Measurements from ENCODE around the gene FAM3D.

FAM3D gene

DNA sequence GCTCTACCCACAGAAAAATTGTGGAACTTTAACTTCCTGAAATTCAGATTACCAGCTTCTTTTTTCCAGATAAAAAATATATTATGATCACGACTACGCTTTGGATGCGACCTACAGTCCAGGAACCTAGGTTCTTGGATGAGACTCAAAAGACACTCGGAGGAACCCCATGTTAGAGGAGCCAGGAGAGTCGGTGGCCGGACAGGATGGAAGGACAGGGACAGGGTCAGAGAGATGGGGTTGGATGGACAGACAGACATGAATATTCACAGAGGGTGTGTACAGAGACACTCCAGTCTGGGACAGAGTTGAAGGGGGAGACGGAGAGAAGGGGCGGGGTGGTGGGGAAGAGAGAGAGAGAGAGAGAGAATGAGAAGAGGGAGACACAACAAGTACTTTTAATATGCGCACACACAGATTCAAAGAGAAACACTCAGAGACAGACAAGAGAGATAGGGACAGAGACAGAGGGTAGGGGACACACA lies 9.5 kb downstream of the FAM3D start:
- no peak for DNase-seq

DNA sequence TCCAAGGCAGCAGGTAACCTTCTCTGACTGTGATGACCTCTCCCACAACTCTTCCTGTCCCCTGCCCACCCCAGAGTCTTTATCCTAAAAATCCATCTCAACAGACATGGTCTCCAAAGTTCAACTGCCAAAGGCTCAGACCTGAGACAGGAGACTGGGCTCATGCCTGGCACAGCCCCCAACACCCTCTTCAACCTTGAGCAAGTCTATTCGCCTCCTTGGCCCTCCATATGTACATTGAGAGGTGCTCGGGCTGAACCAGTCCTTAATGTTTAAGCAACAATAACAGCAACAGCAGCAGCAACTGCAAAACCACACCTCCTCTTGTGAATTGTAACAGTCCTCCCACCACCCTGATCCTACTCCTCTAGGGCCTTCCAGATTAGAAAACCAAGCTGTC lies 9.9 kb downstream of the FAM3D start:
- no peak for DNase-seq

DNA sequence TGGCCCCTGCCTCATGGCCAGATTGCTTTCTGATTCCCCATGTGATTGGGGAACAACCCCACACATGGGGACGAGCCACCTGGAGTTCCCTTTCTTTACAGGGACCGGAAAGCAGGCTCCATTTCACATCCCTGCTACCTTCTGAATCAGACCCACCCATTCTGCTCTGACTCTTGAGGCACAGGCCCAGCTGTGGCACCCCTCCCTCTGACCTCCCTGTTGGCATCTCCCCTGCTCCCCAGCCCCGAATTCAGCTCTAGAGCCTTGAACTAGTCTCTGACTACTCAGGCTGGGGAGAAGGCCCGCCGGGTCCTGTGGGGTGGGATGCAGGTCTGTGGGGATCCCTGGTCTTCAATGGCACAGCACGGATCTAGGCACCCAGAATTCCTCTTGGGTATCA lies 12.1 kb downstream of the FAM3D start:
- no peak for DNase-seq

DNA sequence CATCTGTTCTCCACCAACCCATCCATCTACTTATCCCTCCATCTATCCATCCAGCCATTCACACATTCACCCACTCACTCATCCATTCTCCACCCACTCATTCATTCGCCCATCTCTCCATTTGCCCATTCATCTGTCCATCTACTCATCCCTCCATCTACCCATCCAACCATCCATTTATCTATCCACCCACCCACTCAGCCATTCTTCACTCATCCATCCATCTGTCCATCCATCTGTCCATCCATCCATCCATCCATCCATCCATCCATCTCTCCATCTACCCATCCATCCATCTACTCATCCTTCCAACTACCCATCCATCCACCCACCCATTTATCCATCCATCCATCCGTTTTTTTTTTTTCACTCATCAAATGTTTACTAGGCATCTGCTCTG lies 13.9 kb downstream of the FAM3D start:
- DNase-seq = no peak

DNA sequence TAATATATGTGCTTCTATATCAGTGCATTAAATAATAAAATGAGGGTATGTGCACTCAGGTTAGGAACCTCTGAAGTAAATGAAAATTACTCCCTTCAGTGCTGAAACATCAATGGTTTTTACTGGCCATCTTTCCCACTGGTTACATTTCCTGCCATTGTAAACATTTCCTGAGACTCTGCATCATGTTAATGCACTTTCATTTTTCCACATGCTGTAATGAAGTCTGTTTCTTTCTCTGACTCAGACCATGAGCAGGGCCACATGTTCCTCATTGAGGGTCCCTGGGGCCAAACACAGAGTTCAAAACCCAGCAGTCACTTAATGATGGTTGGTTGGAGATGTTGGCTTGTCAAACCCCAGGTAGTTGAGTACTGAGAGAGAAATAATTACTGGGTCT lies 15.3 kb downstream of the FAM3D start:
- no peak for DNase-seq

DNA sequence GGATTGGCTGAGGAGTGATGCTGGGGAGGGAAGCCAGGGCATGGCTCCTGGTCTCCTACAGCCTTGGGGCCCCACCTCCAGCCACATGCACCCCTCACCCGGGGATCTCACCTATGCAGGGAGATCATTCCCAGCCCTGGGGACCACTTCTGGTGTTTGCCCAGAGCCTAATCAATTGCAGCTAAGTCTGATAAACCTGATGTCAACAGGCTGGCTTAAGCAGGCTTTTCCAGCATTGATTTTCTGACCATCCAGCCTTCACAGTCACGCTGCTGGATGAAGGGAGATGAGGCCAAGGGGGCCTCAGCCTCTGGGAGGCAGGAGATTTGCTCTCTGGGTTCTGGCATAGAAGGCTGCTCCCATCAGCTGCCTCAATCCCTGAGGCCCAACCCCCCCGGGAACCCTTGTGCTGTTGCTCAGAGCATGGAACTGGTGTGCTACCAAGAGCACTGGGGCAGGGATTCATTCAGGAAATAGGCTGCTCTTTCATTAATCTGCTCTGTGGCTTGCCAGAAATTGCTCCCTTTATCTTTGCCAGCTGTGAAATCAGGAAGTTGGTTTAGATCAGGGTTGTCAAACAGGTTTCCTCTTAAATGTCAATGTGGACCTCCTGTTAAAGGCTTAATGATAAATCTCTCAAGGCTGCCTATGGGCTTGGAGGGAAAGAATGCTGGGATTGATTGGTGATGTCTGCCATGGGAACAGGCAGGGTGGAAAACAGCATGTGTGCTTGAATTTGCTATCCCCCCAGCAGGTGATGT lies 19.0 kb downstream of the FAM3D start:
- no peak for DNase-seq

DNA sequence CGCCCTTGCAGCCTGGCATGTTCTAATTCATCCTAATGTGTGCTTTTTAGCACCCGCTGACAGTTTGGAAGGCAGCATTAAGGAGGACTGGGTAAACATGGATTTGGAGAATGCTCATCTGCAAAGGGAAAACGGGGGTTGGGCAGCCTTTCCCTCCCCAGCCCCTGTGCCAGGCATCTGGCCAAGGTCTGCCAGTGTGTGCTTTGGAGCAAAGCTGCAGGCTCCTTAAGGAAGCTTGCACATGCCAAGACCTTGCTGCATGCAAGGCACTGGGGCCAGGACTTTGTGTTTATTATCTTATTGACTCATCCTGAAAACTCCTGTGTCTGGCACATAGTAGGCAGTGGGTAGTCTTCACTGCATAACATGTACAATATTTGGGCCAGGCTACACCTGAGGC lies 20.1 kb downstream of the FAM3D start:
- peak in 5 of 56 donors; percentile 8 to 29 (median 21) for DNase-seq

DNA sequence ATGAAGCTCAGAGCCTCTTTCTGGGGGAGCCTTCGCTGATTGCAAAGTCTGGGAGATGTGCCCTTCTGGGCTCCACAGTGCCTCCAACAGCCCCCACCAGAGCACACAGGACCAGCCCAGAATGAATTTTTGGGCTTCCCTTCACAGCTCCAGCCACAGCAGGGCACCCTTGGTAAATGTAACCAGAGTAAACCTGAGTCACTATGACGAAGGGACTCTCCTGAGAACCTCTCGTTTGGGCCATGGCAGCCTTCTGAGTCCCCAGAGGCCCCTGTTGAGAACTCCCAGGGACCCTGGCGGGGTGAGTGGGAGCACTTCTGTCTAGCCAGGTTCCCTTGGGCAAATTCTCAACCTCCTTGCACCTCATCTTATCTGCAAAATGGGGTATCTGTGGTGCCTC lies 20.8 kb downstream of the FAM3D start:
- DNase-seq = no peak

DNA sequence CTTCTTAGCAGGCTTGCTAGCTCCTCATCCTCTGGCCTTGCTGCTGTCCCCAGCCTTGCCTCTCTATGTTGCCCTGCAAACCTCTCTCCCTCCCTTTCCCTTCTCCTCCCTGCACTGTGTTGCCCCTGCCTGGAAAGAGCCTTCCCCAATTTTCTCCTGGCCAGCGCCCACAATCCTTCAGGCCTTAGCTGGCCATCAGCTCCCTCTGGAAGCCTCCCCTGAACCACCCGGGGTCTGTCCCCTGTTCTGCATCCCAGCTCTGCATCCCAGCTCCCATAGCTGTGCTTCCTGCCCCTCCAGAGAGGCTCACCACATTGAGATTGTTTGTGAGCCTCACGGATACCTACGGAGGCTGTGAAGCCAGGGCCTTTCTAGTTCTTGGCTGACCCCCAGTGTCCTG lies 23.7 kb downstream of the FAM3D start:
- DNase-seq = no peak

DNA sequence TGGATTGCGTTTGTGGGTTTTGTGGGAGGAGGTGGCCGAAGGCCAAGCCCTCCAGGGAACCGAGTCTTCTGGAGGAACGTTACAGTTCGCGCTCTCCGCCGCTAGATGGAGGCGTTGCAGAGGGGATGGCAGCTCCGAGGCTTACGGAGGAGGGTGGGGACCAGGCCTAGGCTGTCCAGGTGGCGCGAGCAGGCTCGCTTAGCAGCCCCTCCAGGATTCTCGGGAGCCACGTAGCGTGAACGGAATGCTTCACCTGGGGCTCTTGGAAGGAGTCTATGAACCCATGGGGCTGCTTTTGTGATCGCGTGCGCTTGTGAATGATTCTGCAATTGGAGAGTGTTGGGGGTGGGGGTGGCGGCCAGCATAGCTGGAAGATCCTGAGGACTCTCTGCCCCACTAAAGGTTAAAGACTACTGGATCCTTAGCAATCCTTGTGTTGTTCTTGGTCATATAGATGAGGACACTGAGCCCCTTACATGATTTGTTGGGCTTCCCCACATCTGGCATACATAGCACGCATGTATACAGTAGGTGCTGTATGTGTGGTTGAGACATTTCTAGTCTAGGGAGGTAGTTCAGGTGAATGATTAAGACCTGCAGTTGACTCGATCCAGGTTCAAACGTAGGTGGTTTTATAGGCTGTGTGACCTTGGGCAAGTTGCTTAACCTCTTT lies 25.7 kb downstream of the FAM3D start:
- peak in 49 of 56 donors; percentile 4 to 82 (median 35) for DNase-seq

DNA sequence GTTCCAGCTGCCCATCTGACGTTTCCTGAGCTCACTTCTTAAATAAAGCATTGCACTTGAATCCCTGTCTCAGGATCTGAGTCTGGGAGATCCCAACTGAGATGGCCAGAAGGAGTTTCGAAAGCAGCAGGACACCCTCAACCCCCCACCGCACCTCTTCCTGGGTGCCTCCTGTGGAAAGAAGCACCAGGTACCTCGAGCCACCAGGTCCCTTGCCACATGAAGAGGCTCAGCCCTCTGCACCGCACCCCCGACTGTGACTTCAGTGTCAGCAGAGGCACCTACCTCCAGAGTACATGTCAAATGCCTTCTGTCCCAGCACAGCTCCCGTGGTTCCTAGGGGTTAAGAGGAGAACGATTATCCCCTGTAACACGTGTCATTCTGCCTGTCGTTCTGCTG lies 26.7 kb downstream of the FAM3D start:
- DNase-seq = no peak

DNA sequence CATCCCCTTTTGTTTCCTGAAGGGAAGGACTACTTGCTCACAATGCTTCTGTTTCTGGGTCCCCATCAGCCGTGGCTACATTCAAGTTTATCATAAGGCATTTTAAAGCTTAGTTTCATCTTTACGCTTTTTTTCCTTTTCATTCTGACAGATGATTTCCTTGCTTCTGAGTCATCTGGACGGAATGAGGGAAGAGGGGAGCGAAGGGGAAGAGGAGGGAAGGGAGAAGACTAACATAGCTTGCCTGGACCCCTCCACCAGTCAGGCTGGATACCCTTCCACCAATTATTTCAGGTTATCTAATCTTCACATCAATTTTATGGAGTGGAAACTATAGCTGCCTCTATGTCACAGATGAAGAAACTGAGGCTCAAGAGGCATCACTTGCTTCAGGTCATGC lies 27.6 kb downstream of the FAM3D start:
- no peak for DNase-seq

DNA sequence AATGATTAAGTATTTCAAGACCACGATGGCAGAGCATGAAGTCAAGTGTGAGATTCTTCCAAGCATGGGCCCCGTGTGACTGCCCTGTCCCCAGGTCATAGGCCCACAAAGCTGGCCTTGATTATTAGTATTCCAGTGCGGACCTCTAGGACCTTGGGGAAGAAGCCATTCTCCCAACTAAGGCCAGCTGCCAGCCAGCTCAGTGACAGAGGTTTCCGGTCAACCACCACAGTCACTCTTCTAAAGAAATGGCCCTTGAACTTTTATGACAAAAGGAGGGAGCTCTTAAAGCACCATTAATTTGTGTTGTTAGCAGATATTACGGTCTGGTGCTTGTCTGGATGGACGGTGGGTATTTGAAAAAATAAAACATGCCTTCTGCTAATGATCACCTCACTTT lies 28.0 kb downstream of the FAM3D start:
- no peak for DNase-seq

DNA sequence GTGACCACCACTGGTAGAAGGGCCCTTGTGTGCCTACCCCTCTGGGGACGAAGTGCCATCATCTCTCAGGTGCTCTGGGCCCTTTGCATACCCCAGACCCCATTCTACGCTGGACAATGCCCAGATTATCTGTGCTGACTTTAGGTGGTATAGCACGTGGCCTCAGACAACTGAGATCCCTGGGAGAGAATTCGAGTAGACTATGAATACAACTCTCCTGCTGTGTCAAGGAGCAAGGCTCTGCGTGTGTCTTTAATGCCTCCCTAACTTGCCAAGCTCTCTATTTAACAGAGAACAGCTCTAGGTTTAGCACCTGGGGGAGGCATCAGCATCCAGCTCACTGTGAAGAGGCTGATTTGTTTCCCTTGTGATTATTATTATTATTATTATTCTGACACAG lies 29.1 kb downstream of the FAM3D start:
- no peak for DNase-seq

DNA sequence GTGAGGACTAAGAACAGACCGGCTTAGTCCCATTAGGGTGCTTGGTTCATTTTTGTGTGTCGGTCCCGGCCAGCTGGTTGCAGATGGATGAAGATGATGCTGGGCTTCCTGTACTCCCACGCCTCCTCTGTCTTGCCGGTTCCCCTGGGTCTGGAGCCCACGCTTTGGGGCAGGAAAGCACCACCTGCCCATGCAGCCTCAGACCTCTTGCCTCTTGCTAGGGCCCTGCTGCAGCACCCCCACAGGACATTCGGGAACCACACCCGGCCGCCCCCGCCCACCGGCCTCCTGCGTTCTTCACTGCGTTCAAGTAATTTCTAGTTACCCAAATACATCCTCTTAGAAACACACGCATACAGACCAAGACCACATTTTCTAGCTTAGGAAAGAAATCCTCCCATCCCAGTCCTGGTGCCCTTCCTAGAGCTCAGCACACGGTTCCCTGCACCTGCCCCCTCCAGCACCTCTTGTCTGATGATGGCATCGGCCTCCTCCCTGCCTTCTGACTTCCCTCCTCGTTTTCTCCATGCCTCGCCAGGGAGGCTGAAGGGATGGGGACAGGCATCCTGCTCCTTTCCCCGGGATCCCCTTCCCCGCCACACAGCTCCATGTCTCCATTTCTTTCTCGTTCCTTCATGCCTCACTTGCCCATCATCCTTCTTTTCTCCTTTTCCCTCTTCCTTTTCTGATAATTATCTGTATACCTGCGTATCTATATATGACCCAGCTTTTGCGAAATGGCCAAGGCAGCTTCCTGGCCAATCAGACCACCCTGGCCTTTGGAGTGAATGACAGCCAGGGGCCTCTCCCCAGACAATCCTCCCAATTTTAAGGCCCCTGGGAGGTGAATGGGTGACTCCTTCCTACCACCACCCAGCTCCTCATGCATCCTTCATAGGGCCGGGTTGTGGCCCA lies 30.9 kb downstream of the FAM3D start:
- no peak for DNase-seq

DNA sequence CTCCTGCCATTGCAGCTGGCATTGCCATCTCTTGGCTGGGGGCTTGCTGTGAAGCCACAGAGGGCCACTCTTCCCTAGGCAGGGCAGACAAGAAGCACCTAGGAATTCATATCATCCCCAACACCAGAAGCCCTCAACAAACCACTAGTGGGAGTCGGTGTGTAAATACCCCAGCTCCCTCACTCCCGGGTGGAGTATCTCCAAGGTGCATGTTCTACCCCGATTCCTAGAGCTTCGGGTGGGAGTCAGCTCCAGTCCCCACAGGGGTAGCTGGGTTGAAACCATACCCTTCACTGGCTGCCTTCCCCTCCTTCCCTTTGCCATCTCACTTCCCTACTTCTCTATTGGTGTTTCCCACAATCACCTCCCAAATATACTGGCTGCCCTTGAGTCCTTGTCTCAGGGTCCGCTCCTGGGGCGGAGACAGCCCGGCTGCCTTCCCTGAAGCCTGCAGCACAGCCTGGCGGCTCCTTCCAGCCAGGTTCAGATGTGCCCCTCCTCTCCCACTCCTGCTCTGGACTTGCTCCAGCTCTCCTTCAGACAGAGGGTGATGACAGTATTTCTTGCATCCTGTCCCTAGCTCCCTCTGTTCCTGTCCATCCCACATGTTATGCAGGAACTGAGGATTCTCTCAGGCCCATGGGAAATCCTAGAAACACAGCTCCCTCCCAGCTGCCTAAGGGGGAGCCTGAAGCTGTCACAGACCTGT lies 33.3 kb downstream of the FAM3D start:
- no peak for DNase-seq

DNA sequence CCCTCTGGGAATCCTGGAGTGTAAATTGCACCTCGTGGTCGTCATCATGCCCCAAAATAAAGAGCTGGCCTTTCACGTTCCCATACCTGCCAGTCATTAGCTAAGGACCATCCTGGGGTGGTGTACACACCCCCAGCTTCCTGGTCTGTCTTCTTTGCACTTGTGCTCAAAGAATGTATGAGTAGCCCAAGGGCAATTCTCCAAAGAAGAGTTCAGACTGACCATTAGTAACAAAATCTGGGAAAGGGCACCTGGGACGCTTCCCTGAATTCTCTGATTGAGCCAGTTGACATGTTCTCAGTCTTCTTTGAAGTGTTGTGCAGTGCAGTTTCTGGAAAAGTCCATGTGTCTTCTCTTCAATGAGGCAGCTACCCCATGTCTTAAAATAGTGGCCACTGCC lies 34.8 kb downstream of the FAM3D start:
- no peak for DNase-seq

DNA sequence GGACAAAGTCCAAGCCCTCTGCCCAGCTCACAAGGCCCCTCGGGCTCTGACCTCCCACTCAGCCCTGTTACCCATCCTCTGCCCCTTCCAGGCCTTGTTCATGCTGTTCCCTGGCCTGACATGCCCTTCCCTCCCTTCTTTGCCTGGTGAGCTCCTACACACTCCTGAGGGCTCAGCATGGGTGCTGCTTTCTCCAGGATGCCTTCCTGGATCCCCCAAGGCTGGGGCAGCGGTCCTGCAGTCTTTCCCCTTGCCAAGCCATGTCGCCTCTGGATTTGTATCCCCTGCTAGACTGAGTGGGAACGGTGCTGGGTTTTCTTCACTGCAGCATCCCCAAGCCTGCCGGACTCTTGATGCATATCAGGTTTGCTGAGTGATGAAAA lies 35.9 kb downstream of the FAM3D start:
- DNase-seq = no peak

DNA sequence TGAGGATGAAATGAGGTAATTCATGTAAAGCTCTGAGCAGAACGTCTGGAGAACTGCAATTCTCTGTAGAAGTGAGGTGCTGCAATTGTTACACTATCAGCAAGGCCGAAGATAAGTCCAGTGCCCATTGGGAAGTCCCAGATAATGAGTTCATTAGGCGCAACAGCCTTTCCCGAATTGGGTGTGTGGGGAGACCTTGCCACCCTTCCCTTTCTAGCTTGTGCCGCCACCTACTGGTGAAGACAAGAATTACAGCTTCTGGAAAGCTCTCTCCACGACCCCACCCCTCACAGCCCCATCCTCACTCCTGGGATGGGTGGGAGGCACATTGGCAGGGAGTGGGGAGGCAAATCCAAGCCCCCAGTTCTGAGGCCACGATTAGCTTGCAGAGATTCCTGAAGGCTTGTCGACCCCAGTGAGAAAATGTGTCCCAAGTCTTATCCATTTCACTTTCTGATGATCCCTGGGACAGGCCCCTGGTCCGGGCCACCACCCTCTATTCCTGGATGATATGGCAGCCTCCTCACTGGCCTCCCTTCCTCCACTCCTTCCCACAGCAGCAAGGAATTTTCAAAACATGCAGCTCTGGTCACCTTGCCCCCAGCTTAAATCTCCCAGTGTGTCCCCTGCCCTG lies 36.4 kb downstream of the FAM3D start:
- DNase-seq = peak in 50 of 56 donors; percentile 6 to 83 (median 40)

DNA sequence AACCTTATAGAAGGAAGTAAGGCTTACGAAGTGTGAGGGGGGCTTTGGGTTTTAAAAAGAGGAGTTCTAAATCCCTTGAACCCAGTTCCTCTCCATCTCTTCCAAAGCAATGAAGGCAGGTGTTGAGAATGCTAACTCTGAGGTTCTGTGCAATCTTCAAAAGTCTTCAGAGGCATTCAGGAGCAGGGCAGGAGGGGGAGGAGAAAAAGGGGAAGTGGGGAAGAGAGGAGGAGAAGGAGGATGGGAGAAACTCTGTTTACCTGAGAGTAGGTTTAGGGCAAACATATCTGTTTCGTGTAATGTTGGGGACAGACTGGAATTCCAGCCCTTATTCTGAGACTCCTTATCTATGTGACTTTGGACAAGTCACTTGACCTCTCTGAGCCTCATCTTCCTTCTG lies 36.9 kb downstream of the FAM3D start:
- no peak for DNase-seq
